Activated naive CD8-positive, alpha-beta T cell treated with anti-CD3 and anti-CD28 coated beads, Interleukin-2, amount 50 U/mL, for 24 hours (primary cell): ENCODE measurements around the gene CCDC57.

Source experiments
- ATAC-seq: fragments of 150-1000 bp; cut with Tn5 transposase; one replicate; pipeline ENCODE4 v1.10.0; 2021
- DNase-seq: peaks from one replicate; pipeline ENCODE4 v3.0.0; 2021
- H3K27ac Mint-ChIP-seq: one replicate; pipeline ENCODE4 v1.8.0; 2021; ENCODE audit warnings: mild to moderate bottlenecking, mixed read lengths
- H3K27me3 Mint-ChIP-seq: one replicate; pipeline ENCODE4 v1.8.0; 2021; ENCODE audit warnings: mixed read lengths
- H3K36me3 Mint-ChIP-seq: one replicate; pipeline ENCODE4 v1.8.0; 2021; ENCODE audit warnings: low read depth, mixed read lengths
- H3K4me1 Mint-ChIP-seq: one replicate; pipeline ENCODE4 v1.8.0; 2021; ENCODE audit warnings: mixed read lengths
- H3K4me3 Mint-ChIP-seq: one replicate; pipeline ENCODE4 v1.8.0; 2021; ENCODE audit warnings: mild to moderate bottlenecking, moderate library complexity, mixed read lengths
- H3K9me3 Mint-ChIP-seq: one replicate; pipeline ENCODE4 v1.8.0; 2021; ENCODE audit warnings: mixed read lengths

The CCDC57 gene

GRCh38 chr17:82091264-82092066 is 121.2 kb downstream of the CCDC57 start:
- peaks cover 11% of the 10 kb centered on the region for H3K36me3 Mint-ChIP-seq
- H3K4me1 Mint-ChIP-seq: peaks cover 5% of the 10 kb centered on the region
- ATAC-seq (no peak), DNase-seq (no peak)
- H3K4me3 Mint-ChIP-seq: no peak overlapping the region
- H3K9me3 Mint-ChIP-seq: no peaks in the 10 kb centered on the region
- H3K27me3 Mint-ChIP-seq: no peaks in the 10 kb centered on the region
- no peak overlapping the region for H3K27ac Mint-ChIP-seq

GRCh38 chr17:82090549-82091263 is 121.9 kb downstream of the CCDC57 start:
- H3K4me1 Mint-ChIP-seq: peaks cover under 1% of the 10 kb centered on the region
- no peak for DNase-seq
- H3K9me3 Mint-ChIP-seq: no peaks in the 10 kb centered on the region
- ATAC-seq: no peak
- peaks cover 9% of the 10 kb centered on the region for H3K36me3 Mint-ChIP-seq
- H3K4me3 Mint-ChIP-seq: no peak overlapping the region
- H3K27ac Mint-ChIP-seq: no peak overlapping the region
- H3K27me3 Mint-ChIP-seq: no peaks in the 10 kb centered on the region

- H3K36me3 Mint-ChIP-seq: peaks cover 9% of the 10 kb centered on the region
- no peaks in the 10 kb centered on the region for H3K9me3 Mint-ChIP-seq
- no peak for DNase-seq
- H3K27me3 Mint-ChIP-seq: no peaks in the 10 kb centered on the region
- ATAC-seq: no peak
- H3K27ac Mint-ChIP-seq: no peak overlapping the region
- H3K4me1 Mint-ChIP-seq: no peaks in the 10 kb centered on the region
- no peak overlapping the region for H3K4me3 Mint-ChIP-seq
Observed at GRCh38 chr17:82089723-82090548, 122.7 kb downstream of the CCDC57 start.

GRCh38 chr17:82088838-82089722 is 123.6 kb downstream of the CCDC57 start:
- ATAC-seq (no peak), DNase-seq (no peak)
- no peaks in the 10 kb centered on the region for H3K4me1 Mint-ChIP-seq
- H3K4me3 Mint-ChIP-seq: no peak overlapping the region
- no peaks in the 10 kb centered on the region for H3K27me3 Mint-ChIP-seq
- H3K36me3 Mint-ChIP-seq: peaks cover 9% of the 10 kb centered on the region
- H3K27ac Mint-ChIP-seq: no peak overlapping the region
- no peaks in the 10 kb centered on the region for H3K9me3 Mint-ChIP-seq

- H3K27ac Mint-ChIP-seq: no peak overlapping the region
- no peaks in the 10 kb centered on the region for H3K27me3 Mint-ChIP-seq
- H3K36me3 Mint-ChIP-seq: peaks cover 13% of the 10 kb centered on the region
- ATAC-seq (no peak), DNase-seq (no peak)
- H3K4me3 Mint-ChIP-seq: no peak overlapping the region
- H3K9me3 Mint-ChIP-seq: no peaks in the 10 kb centered on the region
- H3K4me1 Mint-ChIP-seq: no peaks in the 10 kb centered on the region
Observed at GRCh38 chr17:82087961-82088837, 124.4 kb downstream of the CCDC57 start.

GRCh38 chr17:82086941-82087906 is 125.4 kb downstream of the CCDC57 start:
- Mint-ChIP-seq H3K4me1 (no peaks in the 10 kb centered on the region), H3K36me3 (peaks cover 15% of the 10 kb centered on the region), H3K9me3 (no peaks in the 10 kb centered on the region), H3K4me3 (no peak overlapping the region), H3K27me3 (no peaks in the 10 kb centered on the region), H3K27ac (no peak overlapping the region)
- ATAC-seq (no peak), DNase-seq (no peak)

- H3K4me1 Mint-ChIP-seq: no peaks in the 10 kb centered on the region
- H3K36me3 Mint-ChIP-seq: peaks cover 15% of the 10 kb centered on the region
- H3K4me3 Mint-ChIP-seq: no peak overlapping the region
- no peak overlapping the region for H3K27ac Mint-ChIP-seq
- DNase-seq (no peak), ATAC-seq (no peak)
- H3K27me3 Mint-ChIP-seq: no peaks in the 10 kb centered on the region
- no peaks in the 10 kb centered on the region for H3K9me3 Mint-ChIP-seq
Observed at GRCh38 chr17:82085931-82086764, 126.5 kb downstream of the CCDC57 start.

GRCh38 chr17:82085031-82085861 is 127.4 kb downstream of the CCDC57 start:
- no peak overlapping the region for H3K4me3 Mint-ChIP-seq
- no peaks in the 10 kb centered on the region for H3K9me3 Mint-ChIP-seq
- H3K27ac Mint-ChIP-seq: no peak overlapping the region
- H3K4me1 Mint-ChIP-seq: no peaks in the 10 kb centered on the region
- H3K27me3 Mint-ChIP-seq: no peaks in the 10 kb centered on the region
- DNase-seq (no peak), ATAC-seq (no peak)
- H3K36me3 Mint-ChIP-seq: peaks cover 13% of the 10 kb centered on the region

- Mint-ChIP-seq H3K4me3 (no peak overlapping the region), H3K9me3 (no peaks in the 10 kb centered on the region), H3K27me3 (no peaks in the 10 kb centered on the region), H3K36me3 (peaks cover 18% of the 10 kb centered on the region), H3K27ac (no peak overlapping the region), H3K4me1 (no peaks in the 10 kb centered on the region)
- DNase-seq (no peak), ATAC-seq (no peak)
Observed at GRCh38 chr17:82084373-82085030, 128.1 kb downstream of the CCDC57 start.

GRCh38 chr17:82083533-82084359 is 128.9 kb downstream of the CCDC57 start:
- Mint-ChIP-seq H3K9me3 (no peaks in the 10 kb centered on the region), H3K27ac (no peak overlapping the region), H3K27me3 (no peaks in the 10 kb centered on the region), H3K4me1 (no peaks in the 10 kb centered on the region), H3K4me3 (no peak overlapping the region), H3K36me3 (peaks cover 16% of the 10 kb centered on the region)
- ATAC-seq (no peak), DNase-seq (no peak)
